Measurements from ENCODE around the gene ITGB2.

The ITGB2 gene

DNA sequence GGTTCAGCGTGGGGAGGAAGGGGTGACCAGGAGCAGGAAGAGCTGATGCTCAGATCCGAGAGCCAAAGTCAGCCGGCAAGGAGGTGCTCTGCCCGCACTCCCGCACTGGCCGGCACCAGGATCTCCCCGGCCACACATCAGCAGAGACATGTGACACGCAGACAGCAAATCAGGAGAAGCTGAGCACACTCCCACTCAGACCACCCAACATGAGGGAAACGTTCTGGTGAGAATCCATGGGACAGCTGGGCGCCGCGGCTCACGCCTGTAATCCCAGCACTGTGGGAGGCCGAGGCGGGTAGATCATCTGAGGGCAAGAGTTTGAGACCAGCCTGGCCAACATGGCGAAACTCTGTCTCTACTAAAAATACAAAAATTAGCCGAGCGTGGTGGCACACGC lies 28.6 kb downstream of the ITGB2 start:
- Histone ChIP-seq H3K9ac (ENCODE audit: low read length) (no peak overlapping the region), H3K79me2 (ENCODE audit: low read length) (no peaks in the 10 kb centered on the region), H2AFZ (ENCODE audit: low read depth, low read length) (no peak overlapping the region), H3K4me3 (ENCODE audit: low read length) (no peak overlapping the region), H3K27ac (ENCODE audit: low read length) (no peak overlapping the region), H3K36me3 (replicated peaks; ENCODE audit: low read depth, low read length) (no peaks in the 10 kb centered on the region), H3K4me1 (ENCODE audit: low read length) (no peaks in the 10 kb centered on the region), H3K9me3 (ENCODE audit: insufficient read depth, low read length) (no peaks in the 10 kb centered on the region), H4K20me1 (ENCODE audit: insufficient read depth, low read length) (no peaks in the 10 kb centered on the region), H3K4me2 (ENCODE audit: low read length) (no peak overlapping the region), H3K27me3 (ENCODE audit: low read depth, low read length) (no peaks in the 10 kb centered on the region)
- TF ChIP-seq EZH2phosphoT487 (IDR thresholded peaks at IDR 0.05; ENCODE audit: low read depth): no peak
- TF ChIP-seq, protein P1, sequence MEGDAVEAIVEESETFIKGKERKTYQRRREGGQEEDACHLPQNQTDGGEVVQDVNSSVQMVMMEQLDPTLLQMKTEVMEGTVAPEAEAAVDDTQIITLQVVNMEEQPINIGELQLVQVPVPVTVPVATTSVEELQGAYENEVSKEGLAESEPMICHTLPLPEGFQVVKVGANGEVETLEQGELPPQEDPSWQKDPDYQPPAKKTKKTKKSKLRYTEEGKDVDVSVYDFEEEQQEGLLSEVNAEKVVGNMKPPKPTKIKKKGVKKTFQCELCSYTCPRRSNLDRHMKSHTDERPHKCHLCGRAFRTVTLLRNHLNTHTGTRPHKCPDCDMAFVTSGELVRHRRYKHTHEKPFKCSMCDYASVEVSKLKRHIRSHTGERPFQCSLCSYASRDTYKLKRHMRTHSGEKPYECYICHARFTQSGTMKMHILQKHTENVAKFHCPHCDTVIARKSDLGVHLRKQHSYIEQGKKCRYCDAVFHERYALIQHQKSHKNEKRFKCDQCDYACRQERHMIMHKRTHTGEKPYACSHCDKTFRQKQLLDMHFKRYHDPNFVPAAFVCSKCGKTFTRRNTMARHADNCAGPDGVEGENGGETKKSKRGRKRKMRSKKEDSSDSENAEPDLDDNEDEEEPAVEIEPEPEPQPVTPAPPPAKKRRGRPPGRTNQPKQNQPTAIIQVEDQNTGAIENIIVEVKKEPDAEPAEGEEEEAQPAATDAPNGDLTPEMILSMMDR (IDR thresholded peaks at IDR 0.05; ENCODE audit: low read depth, low read length): no peak

DNA sequence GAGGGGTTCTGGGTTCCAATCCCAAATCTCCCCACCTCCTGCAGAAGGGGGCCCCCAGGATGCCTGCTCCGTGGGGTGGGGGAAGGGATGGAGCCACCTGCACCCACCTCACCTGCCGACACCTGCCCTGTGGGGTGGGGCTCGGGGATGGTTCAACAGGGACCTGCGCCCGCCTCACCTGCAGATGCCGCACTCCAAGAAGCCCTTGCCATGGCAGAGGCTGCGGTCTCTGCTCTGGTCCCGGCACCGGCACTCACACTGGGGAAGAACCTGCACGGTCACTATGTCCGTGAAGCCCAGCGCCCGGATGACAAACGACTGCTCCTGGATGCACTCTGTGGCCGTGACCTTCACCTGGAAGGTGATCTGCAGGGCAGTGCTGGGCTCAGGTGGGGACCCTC lies 29.1 kb downstream of the ITGB2 start:
- Histone ChIP-seq H3K27ac (ENCODE audit: low read length) (no peak overlapping the region), H3K4me1 (ENCODE audit: low read length) (no peaks in the 10 kb centered on the region), H3K4me3 (ENCODE audit: low read length) (no peak overlapping the region), H4K20me1 (ENCODE audit: insufficient read depth, low read length) (no peaks in the 10 kb centered on the region), H3K27me3 (ENCODE audit: low read depth, low read length) (no peaks in the 10 kb centered on the region), H3K9ac (ENCODE audit: low read length) (no peak overlapping the region), H3K79me2 (ENCODE audit: low read length) (no peaks in the 10 kb centered on the region), H3K4me2 (ENCODE audit: low read length) (no peak overlapping the region), H3K36me3 (replicated peaks; ENCODE audit: low read depth, low read length) (no peaks in the 10 kb centered on the region), H3K9me3 (ENCODE audit: insufficient read depth, low read length) (no peaks in the 10 kb centered on the region), H2AFZ (ENCODE audit: low read depth, low read length) (no peak overlapping the region)
- TF ChIP-seq, protein P1 (IDR thresholded peaks at IDR 0.05; ENCODE audit: low read depth, low read length): no peak
- no peak for TF ChIP-seq EZH2phosphoT487 (IDR thresholded peaks at IDR 0.05; ENCODE audit: low read depth)

DNA sequence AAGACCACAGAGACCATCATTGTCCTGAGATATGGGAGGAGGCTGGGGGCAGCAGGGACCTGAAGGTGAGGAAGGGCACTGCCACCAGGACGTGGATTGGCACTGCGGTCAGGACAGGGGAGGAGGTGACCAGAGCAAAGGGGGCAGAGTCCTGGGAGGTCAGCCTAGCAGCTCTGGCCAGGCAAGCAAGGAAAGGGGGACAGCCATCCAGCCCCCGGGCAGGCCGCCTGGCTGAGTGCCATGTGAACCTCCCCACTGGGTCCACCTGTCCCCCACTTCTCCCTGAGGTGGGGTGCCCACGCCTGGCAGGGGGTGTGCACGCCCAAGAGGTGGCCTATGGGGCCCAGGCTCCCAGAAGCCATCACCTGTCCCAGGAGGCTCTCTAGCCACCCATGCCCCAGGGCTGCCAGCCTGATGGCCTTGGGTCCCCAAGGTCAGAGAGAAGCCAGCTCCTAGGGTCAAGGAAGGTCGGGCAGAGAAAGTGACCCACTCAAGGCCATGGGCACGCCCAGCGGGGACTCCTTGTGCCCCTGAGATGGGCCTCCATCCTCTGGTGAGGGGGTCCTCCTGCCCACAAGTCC lies 29.6 kb downstream of the ITGB2 start:
- H3K27ac ChIP-seq (ENCODE audit: low read length): no peak overlapping the region
- H3K4me2 ChIP-seq (ENCODE audit: low read length): no peak overlapping the region
- no peaks in the 10 kb centered on the region for H3K36me3 ChIP-seq (replicated peaks; ENCODE audit: low read depth, low read length)
- no peaks in the 10 kb centered on the region for H3K79me2 ChIP-seq (ENCODE audit: low read length)
- no peak overlapping the region for H3K9ac ChIP-seq (ENCODE audit: low read length)
- no peak overlapping the region for H2AFZ ChIP-seq (ENCODE audit: low read depth, low read length)
- H3K4me3 ChIP-seq (ENCODE audit: low read length): no peak overlapping the region
- no peaks in the 10 kb centered on the region for H3K9me3 ChIP-seq (ENCODE audit: insufficient read depth, low read length)
- TF ChIP-seq, protein P1 (IDR thresholded peaks at IDR 0.05; ENCODE audit: low read depth, low read length): no peak
- no peak for TF ChIP-seq EZH2phosphoT487 (IDR thresholded peaks at IDR 0.05; ENCODE audit: low read depth)
- no peaks in the 10 kb centered on the region for H4K20me1 ChIP-seq (ENCODE audit: insufficient read depth, low read length)
- H3K4me1 ChIP-seq (ENCODE audit: low read length): no peaks in the 10 kb centered on the region
- H3K27me3 ChIP-seq (ENCODE audit: low read depth, low read length): no peaks in the 10 kb centered on the region

DNA sequence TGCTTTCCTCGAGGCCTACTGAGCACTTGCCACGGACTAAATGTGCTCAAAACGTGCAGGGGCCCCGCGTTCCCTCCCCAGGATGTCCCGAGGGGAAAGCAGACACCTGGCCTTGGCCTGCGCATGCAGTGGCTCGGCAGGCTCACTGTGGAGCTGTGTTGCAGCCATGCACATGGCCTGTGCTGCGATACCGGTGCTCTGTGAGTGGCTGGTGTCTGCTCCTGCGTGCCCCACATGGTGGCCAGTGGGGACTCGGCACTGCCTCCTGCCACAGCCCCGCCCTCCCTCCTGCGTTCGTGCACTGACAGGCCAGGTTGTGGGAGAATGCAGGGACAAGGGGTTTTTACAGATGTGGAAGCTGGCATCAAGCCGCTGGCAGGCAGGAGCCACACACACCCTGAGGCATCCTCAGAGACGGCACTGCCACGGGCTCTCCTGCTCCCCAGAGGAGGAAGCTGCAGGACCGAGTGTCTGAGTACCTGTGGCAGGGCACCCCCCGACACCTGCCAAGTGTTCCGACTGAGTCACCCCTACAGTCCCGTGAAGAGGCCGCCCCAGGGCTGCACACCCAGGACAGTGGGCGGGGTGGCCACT lies 30.3 kb downstream of the ITGB2 start:
- Histone ChIP-seq H3K9ac (ENCODE audit: low read length) (no peak overlapping the region), H3K4me3 (ENCODE audit: low read length) (no peak overlapping the region), H3K4me1 (ENCODE audit: low read length) (no peaks in the 10 kb centered on the region), H3K36me3 (replicated peaks; ENCODE audit: low read depth, low read length) (no peaks in the 10 kb centered on the region), H4K20me1 (ENCODE audit: insufficient read depth, low read length) (no peaks in the 10 kb centered on the region), H3K9me3 (ENCODE audit: insufficient read depth, low read length) (no peaks in the 10 kb centered on the region), H3K27ac (ENCODE audit: low read length) (no peak overlapping the region), H2AFZ (ENCODE audit: low read depth, low read length) (no peak overlapping the region), H3K27me3 (ENCODE audit: low read depth, low read length) (no peaks in the 10 kb centered on the region), H3K4me2 (ENCODE audit: low read length) (no peak overlapping the region), H3K79me2 (ENCODE audit: low read length) (no peaks in the 10 kb centered on the region)
- TF ChIP-seq EZH2phosphoT487 (IDR thresholded peaks at IDR 0.05; ENCODE audit: low read depth): no peak
- TF ChIP-seq, protein P1 (IDR thresholded peaks at IDR 0.05; ENCODE audit: low read depth, low read length): no peak

All from OCI-LY3 (cell line).